Measurements from ENCODE around the gene SEMA3G. TPM values are rescaled to one million over a fixed set of nuclear protein-coding genes. Genes with fewer than 3 reads are reported as not detected.

The SEMA3G gene
- total RNA-seq, 1 donor from 2014 or later = 7.5 TPM

DNA sequence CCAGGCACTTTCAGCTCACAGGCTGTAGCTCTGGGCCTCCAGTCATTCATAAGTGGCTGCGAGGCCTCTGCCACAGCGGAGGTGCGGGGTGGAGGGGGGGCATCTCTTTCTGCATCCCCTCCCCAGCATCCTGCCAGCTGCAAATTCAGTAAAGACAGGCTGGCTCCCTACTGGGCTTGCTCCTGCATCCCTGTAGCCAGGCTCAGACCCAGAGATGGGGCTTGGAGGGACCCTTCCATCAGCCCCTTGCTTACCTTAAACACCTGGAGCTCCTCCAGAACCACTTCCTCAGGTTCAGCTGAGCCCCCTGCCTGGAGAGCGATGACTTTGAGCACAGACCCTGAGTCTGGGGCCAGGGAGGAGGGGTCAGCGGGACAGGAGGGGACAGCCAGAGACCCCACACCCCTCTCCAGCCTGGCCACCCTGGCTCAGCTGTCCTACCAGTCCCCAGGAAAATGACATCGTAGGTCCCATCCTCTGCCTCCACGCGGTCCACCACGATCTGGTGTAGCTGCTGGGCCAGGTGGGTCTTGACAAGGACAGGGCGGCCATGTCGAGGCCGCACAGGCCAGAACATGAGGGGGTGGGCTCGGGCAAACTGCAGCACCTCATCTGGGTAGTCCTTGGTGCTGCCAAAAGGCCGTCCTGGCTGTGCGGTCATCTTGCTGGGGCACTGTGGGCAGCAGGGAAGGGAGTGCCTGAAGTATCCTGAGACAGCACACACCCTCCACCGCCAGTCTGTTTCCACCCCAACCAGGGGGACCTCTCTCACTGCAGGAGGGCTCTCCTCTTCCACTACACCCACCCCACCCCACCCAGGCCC, 5.3 kb downstream of the SEMA3G start:
- no peak for DNase-seq (ENCODE audit: low spot score)

GRCh38 chr3:52438579-52439425, 6.1 kb downstream of the SEMA3G start:
- no peak for DNase-seq (ENCODE audit: low spot score)

DNA sequence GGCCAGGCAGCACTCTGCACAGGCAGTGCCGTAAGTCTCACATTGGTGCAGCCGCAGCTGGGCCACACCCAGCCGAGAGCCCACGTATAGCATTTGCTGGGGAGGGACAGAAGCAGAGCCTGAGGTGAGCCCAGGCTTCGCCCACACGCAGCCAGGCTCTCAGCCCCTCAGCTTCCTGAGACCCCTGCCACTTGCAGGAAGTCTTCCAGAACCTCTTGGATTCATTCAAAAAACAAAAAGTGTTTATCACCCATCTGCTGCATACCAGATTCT, 6.9 kb downstream of the SEMA3G start:
- no peak for DNase-seq (ENCODE audit: low spot score)

GRCh38 chr3:52437326-52438103, 7.4 kb downstream of the SEMA3G start:
- DNase-seq (ENCODE audit: low spot score) = no peak

GRCh38 chr3:52436500-52437149, 8.3 kb downstream of the SEMA3G start:
- no peak for DNase-seq (ENCODE audit: low spot score)

GRCh38 chr3:52435246-52436101, 9.4 kb downstream of the SEMA3G start:
- DNase-seq (ENCODE audit: low spot score) = no peak

- no peak for DNase-seq (ENCODE audit: low spot score)
These were observed 10.3 kb downstream of the SEMA3G start for GRCh38 chr3:52434491-52435115.

DNA sequence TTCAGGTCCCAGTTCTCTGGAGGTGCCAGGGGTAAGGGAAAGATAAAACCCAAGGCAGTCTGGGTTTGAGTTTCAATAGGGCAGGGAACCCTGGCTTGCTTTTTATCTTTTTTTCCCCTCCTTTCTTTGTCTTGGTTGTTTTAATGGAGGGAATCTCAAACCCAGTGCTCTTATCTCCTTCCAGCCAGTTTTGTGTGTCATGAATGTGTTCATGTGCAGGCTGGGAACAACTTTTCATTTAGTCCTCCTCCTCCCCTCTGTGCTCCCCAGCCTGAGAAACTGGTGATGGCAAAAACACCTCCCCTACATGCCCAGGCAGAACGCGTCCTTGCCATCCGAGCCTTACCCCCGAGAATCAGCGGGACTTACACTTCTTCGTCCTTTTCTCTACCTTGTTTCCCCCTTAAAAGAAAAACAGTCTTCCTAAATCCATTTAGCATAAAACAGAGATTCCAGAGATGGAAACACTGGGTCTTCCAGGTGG, 10.9 kb downstream of the SEMA3G start:
- no peak for DNase-seq (ENCODE audit: low spot score)

DNA sequence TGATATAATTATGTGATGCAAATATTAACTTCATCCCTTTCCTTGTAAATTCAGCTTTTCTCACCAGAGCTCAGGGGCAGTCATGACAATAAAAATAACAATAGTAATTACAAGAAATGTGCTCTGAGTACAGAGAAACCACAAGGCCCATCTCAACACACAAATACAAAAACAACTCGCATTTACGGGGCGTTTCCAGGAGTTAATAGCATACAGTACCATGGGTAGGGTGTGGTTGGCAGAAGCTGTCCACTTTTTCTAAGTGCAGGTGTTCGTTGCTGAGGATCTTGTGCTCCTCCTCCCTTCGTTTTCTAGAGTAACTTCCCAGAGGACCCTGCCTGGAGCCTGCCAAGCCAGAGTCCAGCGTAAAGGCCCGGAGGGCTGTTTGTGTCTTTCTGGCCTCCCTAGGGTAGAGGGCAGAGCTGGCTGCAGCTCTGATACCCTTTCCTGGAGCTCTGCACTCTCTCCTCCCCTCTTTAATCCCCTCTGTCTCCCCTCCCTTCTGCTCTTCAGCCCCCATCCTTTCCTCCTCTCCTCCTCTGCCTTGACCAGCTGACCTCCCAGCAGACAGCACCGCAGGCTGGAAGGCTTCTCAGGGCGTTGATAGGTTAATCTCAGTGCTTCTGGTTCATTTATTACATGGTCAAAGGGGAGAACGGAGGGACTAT, 11.4 kb downstream of the SEMA3G start:
- DNase-seq (ENCODE audit: low spot score) = peak; percentile 12

DNA sequence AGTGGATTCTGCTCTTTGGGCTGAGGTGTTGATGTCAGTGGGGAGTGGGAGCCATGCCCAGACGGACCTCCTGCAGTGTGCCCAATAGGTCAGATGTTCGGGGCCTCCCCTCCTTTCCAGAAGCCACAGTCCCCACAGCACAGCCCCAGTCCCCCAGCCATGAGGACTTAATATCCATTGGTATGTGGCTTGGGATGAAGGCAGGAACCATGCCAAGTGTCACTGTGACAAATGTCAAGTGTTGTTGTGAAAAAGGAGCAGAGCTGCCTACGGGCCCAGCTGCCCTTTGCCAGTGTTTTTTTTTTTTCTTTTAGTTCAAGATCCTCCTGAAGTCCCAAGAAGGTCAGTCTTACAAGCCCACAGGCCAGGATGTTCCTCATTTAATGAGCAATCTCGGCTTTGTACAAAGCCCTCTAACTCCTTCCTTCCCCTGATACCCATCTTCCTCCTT, 12.2 kb downstream of the SEMA3G start:
- DNase-seq (ENCODE audit: low spot score) = peak; percentile 43

GRCh38 chr3:52432225-52432624, 12.7 kb downstream of the SEMA3G start:
- peak; percentile 37 for DNase-seq (ENCODE audit: low spot score)

- peak; percentile 35 for DNase-seq (ENCODE audit: low spot score)
These were observed 13.3 kb downstream of the SEMA3G start for GRCh38 chr3:52431459-52432223.

GRCh38 chr3:52430416-52430810, 14.5 kb downstream of the SEMA3G start:
- DNase-seq (ENCODE audit: low spot score) = no peak

DNA sequence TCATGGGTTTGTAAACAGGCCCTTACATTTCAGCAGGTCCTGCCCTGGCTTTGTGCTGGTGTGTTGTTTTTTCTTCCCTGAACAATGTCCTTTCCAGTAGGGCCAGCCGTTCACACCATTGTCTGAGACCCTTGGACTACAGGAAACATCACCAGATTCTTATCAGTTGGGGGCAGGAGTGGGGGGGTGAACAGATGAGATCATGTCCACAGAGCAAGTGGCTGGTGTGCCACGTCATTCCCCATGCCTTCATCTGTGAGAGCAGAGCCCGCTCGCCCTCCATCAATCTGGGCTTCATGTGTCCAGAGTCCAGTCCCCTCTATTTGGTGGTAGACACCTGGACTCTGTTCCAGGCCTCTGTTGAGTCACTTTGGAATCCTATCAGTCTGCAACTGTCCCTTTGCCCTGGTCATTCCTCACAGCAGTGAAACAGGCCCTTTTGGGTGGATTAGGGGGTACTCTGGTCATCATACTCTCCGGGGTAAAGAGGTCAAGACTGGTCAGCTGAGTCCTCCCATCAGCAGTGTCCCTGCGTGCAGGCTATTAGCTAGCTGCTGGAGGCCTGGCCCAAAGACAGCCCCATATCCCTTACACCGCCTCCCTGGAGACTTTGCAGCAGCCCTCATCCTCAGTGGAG, 15.0 kb downstream of the SEMA3G start:
- DNase-seq (ENCODE audit: low spot score) = no peak

- DNase-seq (ENCODE audit: low spot score) = no peak
These were observed 15.9 kb downstream of the SEMA3G start for GRCh38 chr3:52429031-52429430.

GRCh38 chr3:52428151-52429005, 16.5 kb downstream of the SEMA3G start:
- DNase-seq (ENCODE audit: low spot score) = peak; percentile 64

GRCh38 chr3:52423173-52423572, 21.7 kb downstream of the SEMA3G start:
- no peak for DNase-seq (ENCODE audit: low spot score)

Measured in ureter (tissue), 1 donor.